HL-60 (cell line): ENCODE data around the gene FAM117A.

Experiments used
- CTCF ChIP-seq: IDR thresholded peaks from one replicate; pipeline ENCODE4 v1.5.1; 2011; ENCODE audit warnings: low read length, control low read depth, inconsistent platforms; ENCODE audit not compliant: insufficient read depth
- REST ChIP-seq: IDR thresholded peaks from 2 replicates; pipeline ENCODE4 v1.6.1; 2012; ENCODE audit warnings: low read depth; ENCODE audit not compliant: insufficient replicate concordance

- TF ChIP-seq CTCF (no peak), REST (no peak)
Measured at GRCh38 chr17:49699966-49700575, 63.9 kb downstream of the FAM117A start.
